ENCODE measurements around the gene SLC7A8. TPM values are rescaled to one million over a fixed set of nuclear protein-coding genes. Genes with fewer than 3 reads are reported as not detected.

Gene SLC7A8
- total RNA-seq, 1 donor from 2014 or later, result 28.3 TPM

- H3K4me1 Mint-ChIP-seq (ENCODE audit: low read depth), result peaks cover 5% of the 10 kb centered on the region
- peaks cover 4% of the 10 kb centered on the region for H3K27me3 Mint-ChIP-seq
- TF ChIP-seq CTCF (IDR thresholded peaks at IDR 0.05; ENCODE audit: unreplicated experiment), result no peak
- no peak overlapping the region for H3K4me3 Mint-ChIP-seq (ENCODE audit: low read depth)
- peaks cover 4% of the 10 kb centered on the region for H3K36me3 Mint-ChIP-seq (ENCODE audit: insufficient read depth)
- no peak overlapping the region for H3K27ac Mint-ChIP-seq
- DNase-seq (ENCODE audit: low spot score, unreplicated experiment), result no peak
- no peaks in the 10 kb centered on the region for H3K9me3 Mint-ChIP-seq (ENCODE audit: low read depth)
These were observed 57.4 kb downstream of the SLC7A8 start for GRCh38 chr14:23125933-23126524.

GRCh38 chr14:23125011-23125410 lies 58.4 kb downstream of the SLC7A8 start:
- Mint-ChIP-seq H3K4me3 (ENCODE audit: low read depth) (no peak overlapping the region), H3K27me3 (peaks cover 4% of the 10 kb centered on the region), H3K36me3 (ENCODE audit: insufficient read depth) (peaks cover 2% of the 10 kb centered on the region), H3K9me3 (ENCODE audit: low read depth) (no peaks in the 10 kb centered on the region), H3K27ac (no peak overlapping the region), H3K4me1 (ENCODE audit: low read depth) (peaks cover 8% of the 10 kb centered on the region)
- DNase-seq (ENCODE audit: low spot score, unreplicated experiment), result no peak
- TF ChIP-seq CTCF (IDR thresholded peaks at IDR 0.05; ENCODE audit: unreplicated experiment), result no peak

- H3K9me3 Mint-ChIP-seq (ENCODE audit: low read depth), result no peaks in the 10 kb centered on the region
- TF ChIP-seq CTCF (IDR thresholded peaks at IDR 0.05; ENCODE audit: unreplicated experiment), result no peak
- no peak overlapping the region for H3K27ac Mint-ChIP-seq
- no peak overlapping the region for H3K4me3 Mint-ChIP-seq (ENCODE audit: low read depth)
- peaks cover 4% of the 10 kb centered on the region for H3K27me3 Mint-ChIP-seq
- peaks cover 8% of the 10 kb centered on the region for H3K4me1 Mint-ChIP-seq (ENCODE audit: low read depth)
- DNase-seq (ENCODE audit: low spot score, unreplicated experiment), result no peak
- H3K36me3 Mint-ChIP-seq (ENCODE audit: insufficient read depth), result peaks cover 2% of the 10 kb centered on the region
These were observed 59.0 kb downstream of the SLC7A8 start for GRCh38 chr14:23124337-23124954.

GRCh38 chr14:23123419-23123818 lies 60.0 kb downstream of the SLC7A8 start:
- peaks cover 8% of the 10 kb centered on the region for H3K4me1 Mint-ChIP-seq (ENCODE audit: low read depth)
- no peaks in the 10 kb centered on the region for H3K36me3 Mint-ChIP-seq (ENCODE audit: insufficient read depth)
- H3K9me3 Mint-ChIP-seq (ENCODE audit: low read depth), result no peaks in the 10 kb centered on the region
- H3K27me3 Mint-ChIP-seq, result peaks cover 4% of the 10 kb centered on the region
- TF ChIP-seq CTCF (IDR thresholded peaks at IDR 0.05; ENCODE audit: unreplicated experiment), result no peak
- H3K27ac Mint-ChIP-seq, result no peak overlapping the region
- no peak overlapping the region for H3K4me3 Mint-ChIP-seq (ENCODE audit: low read depth)
- no peak for DNase-seq (ENCODE audit: low spot score, unreplicated experiment)

GRCh38 chr14:23122086-23122485 lies 61.4 kb downstream of the SLC7A8 start:
- no peak for DNase-seq (ENCODE audit: low spot score, unreplicated experiment)
- H3K9me3 Mint-ChIP-seq (ENCODE audit: low read depth), result no peaks in the 10 kb centered on the region
- no peak overlapping the region for H3K4me3 Mint-ChIP-seq (ENCODE audit: low read depth)
- H3K27me3 Mint-ChIP-seq, result peaks cover 4% of the 10 kb centered on the region
- TF ChIP-seq CTCF (IDR thresholded peaks at IDR 0.05; ENCODE audit: unreplicated experiment), result no peak
- no peak overlapping the region for H3K27ac Mint-ChIP-seq
- peaks cover 8% of the 10 kb centered on the region for H3K4me1 Mint-ChIP-seq (ENCODE audit: low read depth)
- no peaks in the 10 kb centered on the region for H3K36me3 Mint-ChIP-seq (ENCODE audit: insufficient read depth)

All from progenitor cell of endocrine pancreas (in vitro differentiated cells).